ENCODE measurements around the gene FAM171A1.

Gene FAM171A1

GRCh38 chr10:15363031-15363430, 8.1 kb downstream of the FAM171A1 start:
- H3K4me1 ChIP-seq (ENCODE audit: low read length), result no peaks in the 10 kb centered on the region
- no peak overlapping the region for H2AFZ ChIP-seq (ENCODE audit: low read depth, low read length)
- H3K27ac ChIP-seq (ENCODE audit: low read length), result no peak overlapping the region
- H3K9ac ChIP-seq (ENCODE audit: low read length), result no peak overlapping the region
- no peaks in the 10 kb centered on the region for H3K36me3 ChIP-seq (replicated peaks; ENCODE audit: low read depth, low read length)
- TF ChIP-seq CTCF (IDR thresholded peaks at IDR 0.05; ENCODE audit: low read depth, low read length) (no peak), EZH2phosphoT487 (IDR thresholded peaks at IDR 0.05; ENCODE audit: low read depth) (no peak)
- no peaks in the 10 kb centered on the region for H4K20me1 ChIP-seq (ENCODE audit: insufficient read depth, low read length)
- H3K4me2 ChIP-seq (ENCODE audit: low read length), result no peak overlapping the region
- H3K9me3 ChIP-seq (ENCODE audit: insufficient read depth, low read length), result no peaks in the 10 kb centered on the region
- no peaks in the 10 kb centered on the region for H3K27me3 ChIP-seq (ENCODE audit: low read depth, low read length)
- H3K79me2 ChIP-seq (ENCODE audit: low read length), result no peaks in the 10 kb centered on the region
- H3K4me3 ChIP-seq (ENCODE audit: low read length), result no peak overlapping the region

- H3K79me2 ChIP-seq (ENCODE audit: low read length), result no peaks in the 10 kb centered on the region
- H3K27ac ChIP-seq (ENCODE audit: low read length), result no peak overlapping the region
These were observed 10.0 kb downstream of the FAM171A1 start for GRCh38 chr10:15361131-15361530.

GRCh38 chr10:15360566-15360965, 10.5 kb downstream of the FAM171A1 start:
- Histone ChIP-seq H3K9me3 (ENCODE audit: insufficient read depth, low read length) (no peaks in the 10 kb centered on the region), H3K27ac (ENCODE audit: low read length) (no peak overlapping the region), H3K4me2 (ENCODE audit: low read length) (no peak overlapping the region), H2AFZ (ENCODE audit: low read depth, low read length) (no peak overlapping the region), H3K79me2 (ENCODE audit: low read length) (no peaks in the 10 kb centered on the region), H3K4me1 (ENCODE audit: low read length) (no peaks in the 10 kb centered on the region), H3K4me3 (ENCODE audit: low read length) (no peak overlapping the region), H3K36me3 (replicated peaks; ENCODE audit: low read depth, low read length) (no peaks in the 10 kb centered on the region), H3K27me3 (ENCODE audit: low read depth, low read length) (no peaks in the 10 kb centered on the region), H4K20me1 (ENCODE audit: insufficient read depth, low read length) (no peaks in the 10 kb centered on the region), H3K9ac (ENCODE audit: low read length) (no peak overlapping the region)
- TF ChIP-seq EZH2phosphoT487 (IDR thresholded peaks at IDR 0.05; ENCODE audit: low read depth) (no peak), CTCF (IDR thresholded peaks at IDR 0.05; ENCODE audit: low read depth, low read length) (no peak)

More at GRCh38 chr10:15361131-15361530, 10.0 kb downstream of the FAM171A1 start:
- Histone ChIP-seq H3K4me2 (ENCODE audit: low read length) (no peak overlapping the region), H2AFZ (ENCODE audit: low read depth, low read length) (no peak overlapping the region), H3K4me1 (ENCODE audit: low read length) (no peaks in the 10 kb centered on the region), H3K9me3 (ENCODE audit: insufficient read depth, low read length) (no peaks in the 10 kb centered on the region), H3K4me3 (ENCODE audit: low read length) (no peak overlapping the region), H3K9ac (ENCODE audit: low read length) (no peak overlapping the region), H3K27me3 (ENCODE audit: low read depth, low read length) (no peaks in the 10 kb centered on the region), H4K20me1 (ENCODE audit: insufficient read depth, low read length) (no peaks in the 10 kb centered on the region), H3K36me3 (replicated peaks; ENCODE audit: low read depth, low read length) (no peaks in the 10 kb centered on the region)
- TF ChIP-seq EZH2phosphoT487 (IDR thresholded peaks at IDR 0.05; ENCODE audit: low read depth) (no peak), CTCF (IDR thresholded peaks at IDR 0.05; ENCODE audit: low read depth, low read length) (no peak)

- H2AFZ ChIP-seq (ENCODE audit: low read depth, low read length), result no peak overlapping the region
- H3K4me2 ChIP-seq (ENCODE audit: low read length), result no peak overlapping the region
- no peaks in the 10 kb centered on the region for H3K9me3 ChIP-seq (ENCODE audit: insufficient read depth, low read length)
- H3K27ac ChIP-seq (ENCODE audit: low read length), result no peak overlapping the region
- no peaks in the 10 kb centered on the region for H3K36me3 ChIP-seq (replicated peaks; ENCODE audit: low read depth, low read length)
- no peaks in the 10 kb centered on the region for H3K27me3 ChIP-seq (ENCODE audit: low read depth, low read length)
- no peaks in the 10 kb centered on the region for H3K4me1 ChIP-seq (ENCODE audit: low read length)
- no peaks in the 10 kb centered on the region for H4K20me1 ChIP-seq (ENCODE audit: insufficient read depth, low read length)
- no peak overlapping the region for H3K4me3 ChIP-seq (ENCODE audit: low read length)
- H3K9ac ChIP-seq (ENCODE audit: low read length), result no peak overlapping the region
- H3K79me2 ChIP-seq (ENCODE audit: low read length), result no peaks in the 10 kb centered on the region
- TF ChIP-seq EZH2phosphoT487 (IDR thresholded peaks at IDR 0.05; ENCODE audit: low read depth) (no peak), CTCF (IDR thresholded peaks at IDR 0.05; ENCODE audit: low read depth, low read length) (no peak)
These were observed 17.5 kb downstream of the FAM171A1 start for GRCh38 chr10:15353471-15354017.

Measured in OCI-LY3 (cell line).